SK-N-SH (cell line): ENCODE measurements around the gene AFF3. TPM values are rescaled to one million over a fixed set of nuclear protein-coding genes. Genes with fewer than 3 reads are reported as not detected.

Experiments used
- CTCF ChIA-PET: fragments of 300-600, 350-600 bp; formaldehyde crosslinking; extraction: SDS; loops from one replicate; lab custom pipeline; 2021; lab: Yijun Ruan, JAX
- POLR2A ChIA-PET: fragments of 350-600 bp; sonication (Branson Sonifier 250); formaldehyde crosslinking; extraction: SDS; loops from one replicate; lab custom pipeline; 2020; ENCODE audit warnings: antibody characterized with exemption, inconsistent platforms; lab: Yijun Ruan, JAX
- DNase-seq: peaks from one replicate; pipeline ENCODE4 v3.0.0; 2012
- H2AFZ ChIP-seq: fragments of 200-600 bp; sonication (generic); 2 replicates; pipeline ENCODE4 v1.8.1; 2016; ENCODE audit warnings: antibody characterized with exemption, mild to moderate bottlenecking, low read depth
- H3F3A ChIP-seq: fragments of 200-600 bp; sonication (generic); replicated peaks from 2 replicates; pipeline ENCODE3; 2016; ENCODE audit warnings: antibody characterized with exemption, mild to moderate bottlenecking; ENCODE audit not compliant: insufficient read depth
- H3K27ac ChIP-seq, 2 experiments: fragments of 200-500 bp in 1 of 2; fragments of 200-600 bp in 1 of 2; sonication (Bioruptor generic) in 1 of 2; sonication (generic), shearing (Covaris generic) in 1 of 2; 2 replicates each; pipeline versions ENCODE4 v1.5.1 to v1.6.1; 2014 to 2016; ENCODE audit warnings: low read depth in 2 of 2, inconsistent platforms in 1 of 2, low read length in 1 of 2, mild to moderate bottlenecking in 1 of 2, mixed read lengths in 1 of 2
- H3K27me3 ChIP-seq: fragments of 200-600 bp; sonication (generic), shearing (Covaris generic); 2 replicates; pipeline ENCODE4 v1.6.1; 2016; ENCODE audit warnings: mixed run types; ENCODE audit not compliant: insufficient read depth
- H3K36me3 ChIP-seq, 2 experiments: fragments of 200-500 bp in 1 of 2; fragments of 200-600 bp in 1 of 2; sonication (Bioruptor generic) in 1 of 2; sonication (generic) in 1 of 2; replicated peaks in 1 of 2; 2 replicates each; pipeline versions ENCODE3 to v1.5.1; 2014 to 2016; ENCODE audit warnings: low read length in 1 of 2, mild to moderate bottlenecking in 1 of 2; ENCODE audit not compliant: insufficient read depth in 2 of 2, control insufficient read depth in 1 of 2
- H3K4me1 ChIP-seq, 2 experiments: fragments of 200-500 bp in 1 of 2; fragments of 200-600 bp in 1 of 2; sonication (Bioruptor generic) in 1 of 2; sonication (generic), shearing (Covaris generic) in 1 of 2; 2 replicates each; pipeline versions ENCODE4 v1.5.1 to v1.6.1; 2014 to 2016; ENCODE audit warnings: low read depth in 1 of 2, low read length in 1 of 2, mixed run types in 1 of 2; ENCODE audit not compliant: insufficient read depth in 2 of 2, control insufficient read depth in 1 of 2
- H3K4me2 ChIP-seq: fragments of 200-600 bp; sonication (generic), shearing (Covaris generic); 2 replicates; pipeline ENCODE4 v1.6.1; 2017; ENCODE audit warnings: mixed run types
- H3K4me3 ChIP-seq, 2 experiments: fragments of 200-500 bp in 1 of 2; fragments of 200-600 bp in 1 of 2; sonication (Bioruptor generic) in 1 of 2; sonication (generic), shearing (Covaris generic) in 1 of 2; 2 replicates each; pipeline versions ENCODE4 v1.5.1 to v1.8.1; 2014 to 2016; ENCODE audit warnings: low read depth in 2 of 2, inconsistent platforms in 1 of 2, low read length in 1 of 2, mild to moderate bottlenecking in 1 of 2, mixed read lengths in 1 of 2, moderate library complexity in 1 of 2
- H3K79me2 ChIP-seq: fragments of 200-600 bp; sonication (generic); 2 replicates; pipeline ENCODE4 v1.8.1; 2017; ENCODE audit warnings: mild to moderate bottlenecking; ENCODE audit not compliant: insufficient read depth
- H3K9ac ChIP-seq: fragments of 200-600 bp; sonication (generic); 2 replicates; pipeline ENCODE4 v1.6.1; 2017; ENCODE audit warnings: mixed run types
- H3K9me2 ChIP-seq: fragments of 200-600 bp; sonication (generic); 2 replicates; pipeline ENCODE4 v1.6.1; 2017; ENCODE audit warnings: mixed run types
- H3K9me3 ChIP-seq: fragments of 200-600 bp; sonication (generic); 2 replicates; pipeline ENCODE4 v1.6.1; 2017; ENCODE audit warnings: mixed run types, mild to moderate bottlenecking, moderate library complexity
- H4K20me1 ChIP-seq: fragments of 200-600 bp; sonication (generic); 2 replicates; pipeline ENCODE4 v1.6.1; 2017; ENCODE audit warnings: mild to moderate bottlenecking, mixed run types; ENCODE audit not compliant: insufficient read depth
- ELF1 ChIP-seq: IDR thresholded peaks from 2 replicates; pipeline ENCODE4 v1.4.0; 2012
- FOSL2 ChIP-seq: IDR thresholded peaks from 2 replicates; pipeline ENCODE4 v1.4.0; 2012; ENCODE audit warnings: low read depth, mild to moderate bottlenecking, moderate library complexity, borderline replicate concordance
- FOXM1 ChIP-seq: IDR thresholded peaks from 2 replicates; pipeline ENCODE4 v1.4.0; 2012; ENCODE audit warnings: low read depth, mild to moderate bottlenecking
- GABPA ChIP-seq: IDR thresholded peaks from 2 replicates; pipeline ENCODE4 v1.4.0; 2012; ENCODE audit warnings: low read depth, mild to moderate bottlenecking
- GATA2 ChIP-seq: sonication (generic); formaldehyde crosslinking; IDR thresholded peaks from 2 replicates; pipeline ENCODE4 v1.5.0; 2020; ENCODE audit warnings: mild to moderate bottlenecking, missing genetic modification reagents
- MXI1 ChIP-seq: IDR thresholded peaks from 2 replicates; pipeline ENCODE4 v1.6.1; 2012; ENCODE audit warnings: mild to moderate bottlenecking, low read depth, low read length, improper control_type of control experiment
- NFIC ChIP-seq: IDR thresholded peaks from 2 replicates; pipeline ENCODE4 v1.4.0; 2012; ENCODE audit warnings: borderline replicate concordance
- NRF1 ChIP-seq: IDR thresholded peaks from 2 replicates; pipeline ENCODE4 v1.6.1; 2012; ENCODE audit warnings: low read depth, mild to moderate bottlenecking, low read length
- POLR2AphosphoS5 ChIP-seq: IDR thresholded peaks from 2 replicates; pipeline ENCODE4 v1.6.1; 2012; ENCODE audit warnings: low read depth, low read length
- RAD21 ChIP-seq: IDR thresholded peaks from 2 replicates; pipeline ENCODE4 v1.6.1; 2012; ENCODE audit warnings: mild to moderate bottlenecking, low read length
- RXRA ChIP-seq: IDR thresholded peaks from 2 replicates; pipeline ENCODE4 v1.4.0; 2012; ENCODE audit warnings: low read depth, mild to moderate bottlenecking, borderline replicate concordance
- SIN3A ChIP-seq: IDR thresholded peaks from 2 replicates; pipeline ENCODE4 v1.6.1; 2012; ENCODE audit warnings: low read depth, mild to moderate bottlenecking, low read length, moderate library complexity, borderline replicate concordance
- TEAD4 ChIP-seq: IDR thresholded peaks from 2 replicates; pipeline ENCODE4 v1.4.0; 2012; ENCODE audit warnings: mild to moderate bottlenecking, borderline replicate concordance; ENCODE audit not compliant: insufficient read depth
- YY1 ChIP-seq: IDR thresholded peaks from 2 replicates; pipeline ENCODE4 v1.4.0; 2012; ENCODE audit warnings: low read depth, mild to moderate bottlenecking
- WGBS: methylation state at CpG from one replicate; pipeline ENCODE4 v1.1.6; 2017; ENCODE audit warnings: low lambda C conversion rate; 5-methylcytosine and 5-hydroxymethylcytosine counted together
- polyA plus RNA-seq, 3 experiments: library from polyadenylated mRNA; depleted of rRNA; stranded (reverse); fragments of >200 nt; gene quantifications; 2 replicates each; pipeline ENCODE4 v1.2.3, GENCODE V29; 2012
- TF ChIP-seq, protein P1 (sequence below): IDR thresholded peaks from 2 replicates; pipeline ENCODE4 v1.4.0; 2012; ENCODE audit warnings: low read depth
- TF ChIP-seq, protein P2 (sequence below): IDR thresholded peaks from 2 replicates; pipeline ENCODE4; 2012
- TF ChIP-seq, protein P3 (sequence below): fragments of 150-350 bp; IDR thresholded peaks from 2 replicates; pipeline ENCODE4 v1.6.1; 2017; ENCODE audit warnings: antibody characterized with exemption, low read length, low read depth, borderline replicate concordance
- TF ChIP-seq, protein P4 (sequence below): IDR thresholded peaks from 2 replicates; pipeline ENCODE4 v1.4.0; 2012; ENCODE audit warnings: low read depth, borderline replicate concordance
- TF ChIP-seq, protein P5 (sequence below): IDR thresholded peaks from 2 replicates; pipeline ENCODE4 v1.6.1; 2012; ENCODE audit warnings: mild to moderate bottlenecking, low read depth, low read length, moderate library complexity

Gene AFF3
- polyA plus RNA-seq, 1 of the 3 experiments (the other 2 are of a cell fraction), result 0.36 TPM

DNA sequence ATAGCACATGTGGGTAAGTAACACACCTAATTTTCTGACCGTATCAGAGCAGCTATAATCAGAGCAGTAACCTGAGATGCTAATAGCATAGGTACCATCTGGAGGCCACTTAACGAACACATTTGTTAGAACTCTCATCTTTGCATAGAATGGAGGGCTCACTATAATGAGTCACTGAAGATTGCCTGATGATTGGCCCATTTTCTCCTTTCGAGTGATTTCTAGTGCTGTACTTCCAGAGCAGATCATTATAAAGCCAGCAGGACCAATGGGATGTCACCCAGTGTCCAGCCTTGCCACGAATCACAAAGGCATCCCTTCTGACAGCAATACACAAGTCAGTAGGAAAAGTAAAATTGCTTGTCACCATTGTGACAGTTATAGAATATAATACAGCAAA lies 570.9 kb downstream of the AFF3 start:
- no peaks in the 10 kb centered on the region for H3F3A ChIP-seq
- H3K4me3 ChIP-seq, result no peak overlapping the region
- H3K27ac ChIP-seq, result no peak overlapping the region
- H4K20me1 ChIP-seq, result no peaks in the 10 kb centered on the region
- no peaks in the 10 kb centered on the region for H3K4me1 ChIP-seq
- no peaks in the 10 kb centered on the region for H3K79me2 ChIP-seq
- ChIA-PET POLR2A (no interaction called here), CTCF (interaction anchor here (0.6 to 2.1 kb wide), 4 partner anchors 12 to 710 kb away, joined by 3 to 14 read pairs (median 4); no protein-coding TSS in a partner anchor)
- no peak overlapping the region for H2AFZ ChIP-seq
- H3K9me2 ChIP-seq, result no peaks in the 10 kb centered on the region
- no peaks in the 10 kb centered on the region for H3K36me3 ChIP-seq
- H3K9me3 ChIP-seq, result no peaks in the 10 kb centered on the region
- no peaks in the 10 kb centered on the region for H3K27me3 ChIP-seq
- no peak for TF ChIP-seq MXI1
- no peak for TF ChIP-seq RXRA
- no peak for TF ChIP-seq RAD21
- TF ChIP-seq, protein P1, sequence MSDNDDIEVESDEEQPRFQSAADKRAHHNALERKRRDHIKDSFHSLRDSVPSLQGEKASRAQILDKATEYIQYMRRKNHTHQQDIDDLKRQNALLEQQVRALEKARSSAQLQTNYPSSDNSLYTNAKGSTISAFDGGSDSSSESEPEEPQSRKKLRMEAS, result no peak
- TF ChIP-seq, protein P2, sequence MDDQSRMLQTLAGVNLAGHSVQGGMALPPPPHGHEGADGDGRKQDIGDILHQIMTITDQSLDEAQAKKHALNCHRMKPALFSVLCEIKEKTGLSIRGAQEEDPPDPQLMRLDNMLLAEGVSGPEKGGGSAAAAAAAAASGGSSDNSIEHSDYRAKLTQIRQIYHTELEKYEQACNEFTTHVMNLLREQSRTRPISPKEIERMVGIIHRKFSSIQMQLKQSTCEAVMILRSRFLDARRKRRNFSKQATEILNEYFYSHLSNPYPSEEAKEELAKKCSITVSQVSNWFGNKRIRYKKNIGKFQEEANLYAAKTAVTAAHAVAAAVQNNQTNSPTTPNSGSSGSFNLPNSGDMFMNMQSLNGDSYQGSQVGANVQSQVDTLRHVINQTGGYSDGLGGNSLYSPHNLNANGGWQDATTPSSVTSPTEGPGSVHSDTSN, result no peak
- TF ChIP-seq NRF1, result no peak
- no peak for TF ChIP-seq ELF1
- no peak for TF ChIP-seq TEAD4
- no peak for TF ChIP-seq YY1
- TF ChIP-seq, protein P3, sequence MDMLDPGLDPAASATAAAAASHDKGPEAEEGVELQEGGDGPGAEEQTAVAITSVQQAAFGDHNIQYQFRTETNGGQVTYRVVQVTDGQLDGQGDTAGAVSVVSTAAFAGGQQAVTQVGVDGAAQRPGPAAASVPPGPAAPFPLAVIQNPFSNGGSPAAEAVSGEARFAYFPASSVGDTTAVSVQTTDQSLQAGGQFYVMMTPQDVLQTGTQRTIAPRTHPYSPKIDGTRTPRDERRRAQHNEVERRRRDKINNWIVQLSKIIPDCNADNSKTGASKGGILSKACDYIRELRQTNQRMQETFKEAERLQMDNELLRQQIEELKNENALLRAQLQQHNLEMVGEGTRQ, result no peak
- TF ChIP-seq GATA2 (CRISPR knock-in tag), result no peak
- no peak for TF ChIP-seq GABPA
- no peak for TF ChIP-seq POLR2AphosphoS5
- no peak for TF ChIP-seq FOXM1
- no peak for TF ChIP-seq FOSL2
- no peak for TF ChIP-seq SIN3A
- TF ChIP-seq, protein P4, sequence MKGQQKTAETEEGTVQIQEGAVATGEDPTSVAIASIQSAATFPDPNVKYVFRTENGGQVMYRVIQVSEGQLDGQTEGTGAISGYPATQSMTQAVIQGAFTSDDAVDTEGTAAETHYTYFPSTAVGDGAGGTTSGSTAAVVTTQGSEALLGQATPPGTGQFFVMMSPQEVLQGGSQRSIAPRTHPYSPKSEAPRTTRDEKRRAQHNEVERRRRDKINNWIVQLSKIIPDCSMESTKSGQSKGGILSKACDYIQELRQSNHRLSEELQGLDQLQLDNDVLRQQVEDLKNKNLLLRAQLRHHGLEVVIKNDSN, result no peak
- TF ChIP-seq, protein P5, sequence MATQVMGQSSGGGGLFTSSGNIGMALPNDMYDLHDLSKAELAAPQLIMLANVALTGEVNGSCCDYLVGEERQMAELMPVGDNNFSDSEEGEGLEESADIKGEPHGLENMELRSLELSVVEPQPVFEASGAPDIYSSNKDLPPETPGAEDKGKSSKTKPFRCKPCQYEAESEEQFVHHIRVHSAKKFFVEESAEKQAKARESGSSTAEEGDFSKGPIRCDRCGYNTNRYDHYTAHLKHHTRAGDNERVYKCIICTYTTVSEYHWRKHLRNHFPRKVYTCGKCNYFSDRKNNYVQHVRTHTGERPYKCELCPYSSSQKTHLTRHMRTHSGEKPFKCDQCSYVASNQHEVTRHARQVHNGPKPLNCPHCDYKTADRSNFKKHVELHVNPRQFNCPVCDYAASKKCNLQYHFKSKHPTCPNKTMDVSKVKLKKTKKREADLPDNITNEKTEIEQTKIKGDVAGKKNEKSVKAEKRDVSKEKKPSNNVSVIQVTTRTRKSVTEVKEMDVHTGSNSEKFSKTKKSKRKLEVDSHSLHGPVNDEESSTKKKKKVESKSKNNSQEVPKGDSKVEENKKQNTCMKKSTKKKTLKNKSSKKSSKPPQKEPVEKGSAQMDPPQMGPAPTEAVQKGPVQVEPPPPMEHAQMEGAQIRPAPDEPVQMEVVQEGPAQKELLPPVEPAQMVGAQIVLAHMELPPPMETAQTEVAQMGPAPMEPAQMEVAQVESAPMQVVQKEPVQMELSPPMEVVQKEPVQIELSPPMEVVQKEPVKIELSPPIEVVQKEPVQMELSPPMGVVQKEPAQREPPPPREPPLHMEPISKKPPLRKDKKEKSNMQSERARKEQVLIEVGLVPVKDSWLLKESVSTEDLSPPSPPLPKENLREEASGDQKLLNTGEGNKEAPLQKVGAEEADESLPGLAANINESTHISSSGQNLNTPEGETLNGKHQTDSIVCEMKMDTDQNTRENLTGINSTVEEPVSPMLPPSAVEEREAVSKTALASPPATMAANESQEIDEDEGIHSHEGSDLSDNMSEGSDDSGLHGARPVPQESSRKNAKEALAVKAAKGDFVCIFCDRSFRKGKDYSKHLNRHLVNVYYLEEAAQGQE, result no peak
- no peak for TF ChIP-seq NFIC
- no peak for DNase-seq
- no peak overlapping the region for H3K9ac ChIP-seq
- WGBS, result 39% methylated on average over 4 of the region's 4 CpGs
- no peak overlapping the region for H3K4me2 ChIP-seq
